ENCODE data around the gene C1orf53.
A peak's percentile ranks its signal among the peaks of the same experiment; 100 is the strongest.
"Not testable (repeated sequence)": the region's sequence is repeated elsewhere in the genome, so short reads cannot be mapped to it uniquely, and the experiment has no call there.

C1orf53 gene

GRCh38 chr1:197922070-197922390 lies 19.6 kb downstream of the C1orf53 start:
- no peak for DNase-seq

GRCh38 chr1:197923038-197923437 lies 20.6 kb downstream of the C1orf53 start:
- no peak for DNase-seq

GRCh38 chr1:197924516-197925123 lies 22.2 kb downstream of the C1orf53 start:
- peak in 1 of 2 donors; percentile 57 for DNase-seq

GRCh38 chr1:197927908-197928665 lies 25.7 kb downstream of the C1orf53 start:
- no peak for DNase-seq

GRCh38 chr1:197928849-197929336 lies 26.5 kb downstream of the C1orf53 start:
- no peak for DNase-seq

- DNase-seq, result no peak
Observed at GRCh38 chr1:197933016-197933415, 30.6 kb downstream of the C1orf53 start.

- no peak for DNase-seq
Observed at GRCh38 chr1:197933647-197934046, 31.2 kb downstream of the C1orf53 start.

GRCh38 chr1:197937381-197937780 lies 35.0 kb downstream of the C1orf53 start:
- no peak for DNase-seq

GRCh38 chr1:197937892-197938291 lies 35.5 kb downstream of the C1orf53 start:
- no peak for DNase-seq

- not testable (repeated sequence) for DNase-seq
Observed at GRCh38 chr1:197939159-197939980, 36.9 kb downstream of the C1orf53 start.

- no peak for DNase-seq
Observed at GRCh38 chr1:197942042-197942441, 39.6 kb downstream of the C1orf53 start.

- no peak for DNase-seq
Observed at GRCh38 chr1:197944485-197944884, 42.1 kb downstream of the C1orf53 start.

GRCh38 chr1:197948926-197949899 lies 46.8 kb downstream of the C1orf53 start:
- peak; percentile 6 to 55 for DNase-seq

GRCh38 chr1:197951089-197951488 lies 48.7 kb downstream of the C1orf53 start:
- DNase-seq, result no peak

GRCh38 chr1:197951617-197952175 lies 49.3 kb downstream of the C1orf53 start:
- DNase-seq, result no peak

- DNase-seq, result not testable (repeated sequence)
Observed at GRCh38 chr1:197953472-197953871, 51.0 kb downstream of the C1orf53 start.

- no peak for DNase-seq
Observed at GRCh38 chr1:197954718-197955418, 52.4 kb downstream of the C1orf53 start.

- no peak for DNase-seq
Observed at GRCh38 chr1:197955486-197956394, 53.3 kb downstream of the C1orf53 start.
